Kidney epithelial cell (primary cell): ENCODE data around the gene HNRNPH2. TPM values are rescaled to one million over a fixed set of nuclear protein-coding genes. Genes with fewer than 3 reads are reported as not detected.

Source experiments
- DNase-seq: peaks from one replicate; pipeline ENCODE4 v3.0.0-alpha.2; 2010; ENCODE audit warnings: low read depth
- H3K27me3 ChIP-seq: 2 replicates; pipeline ENCODE4 v1.6.0; 2011; ENCODE audit warnings: low read length; ENCODE audit not compliant: control insufficient read depth, insufficient read depth
- H3K36me3 ChIP-seq: 2 replicates; pipeline ENCODE4 v1.5.1; 2011; ENCODE audit warnings: low read length; ENCODE audit not compliant: control insufficient read depth, insufficient read depth
- H3K4me3 ChIP-seq: 2 replicates; pipeline ENCODE4 v1.5.1; 2011; ENCODE audit warnings: low read depth, mild to moderate bottlenecking, control low read depth, low read length
- total RNA-seq: library from RNA; depleted of rRNA; stranded (reverse); fragments of >200 nt; gene quantifications from 2 replicates; pipeline ENCODE4 v1.2.3, GENCODE V29; 2015
- TF ChIP-seq, protein P1 (sequence below): IDR thresholded peaks from 2 replicates; pipeline ENCODE4 v1.5.1; 2011; ENCODE audit warnings: mild to moderate bottlenecking, moderate library complexity, low read length, control low read depth, inconsistent platforms; ENCODE audit not compliant: insufficient read depth, poor library complexity, severe bottlenecking

The HNRNPH2 gene
- total RNA-seq, 1 donor from 2014 or later: 51.1 TPM

DNA sequence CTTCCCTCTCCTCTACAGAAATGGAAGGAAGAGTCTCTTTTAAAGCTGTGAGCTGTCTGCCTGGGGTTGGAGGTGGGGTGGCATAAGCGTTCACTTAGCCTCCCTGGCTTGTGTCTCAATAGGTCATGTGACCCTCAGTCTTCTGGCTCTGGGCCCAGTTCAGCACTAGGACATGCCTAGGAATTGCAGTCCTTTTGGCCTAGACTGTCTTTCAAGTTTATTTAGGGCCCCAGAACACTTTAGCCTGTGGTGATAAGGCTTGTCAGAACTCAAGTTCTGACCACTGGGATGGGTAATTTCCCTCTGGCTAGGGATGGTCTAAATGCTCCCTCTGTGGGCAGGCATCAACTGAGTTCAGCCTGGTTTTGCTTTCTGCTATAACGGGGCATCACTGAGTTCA is 42.9 kb downstream of the HNRNPH2 start:
- H3K27me3 ChIP-seq: no peaks in the 10 kb centered on the region
- H3K36me3 ChIP-seq: no peaks in the 10 kb centered on the region
- DNase-seq: no peak
- H3K4me3 ChIP-seq: no peak overlapping the region
- TF ChIP-seq, protein P1, sequence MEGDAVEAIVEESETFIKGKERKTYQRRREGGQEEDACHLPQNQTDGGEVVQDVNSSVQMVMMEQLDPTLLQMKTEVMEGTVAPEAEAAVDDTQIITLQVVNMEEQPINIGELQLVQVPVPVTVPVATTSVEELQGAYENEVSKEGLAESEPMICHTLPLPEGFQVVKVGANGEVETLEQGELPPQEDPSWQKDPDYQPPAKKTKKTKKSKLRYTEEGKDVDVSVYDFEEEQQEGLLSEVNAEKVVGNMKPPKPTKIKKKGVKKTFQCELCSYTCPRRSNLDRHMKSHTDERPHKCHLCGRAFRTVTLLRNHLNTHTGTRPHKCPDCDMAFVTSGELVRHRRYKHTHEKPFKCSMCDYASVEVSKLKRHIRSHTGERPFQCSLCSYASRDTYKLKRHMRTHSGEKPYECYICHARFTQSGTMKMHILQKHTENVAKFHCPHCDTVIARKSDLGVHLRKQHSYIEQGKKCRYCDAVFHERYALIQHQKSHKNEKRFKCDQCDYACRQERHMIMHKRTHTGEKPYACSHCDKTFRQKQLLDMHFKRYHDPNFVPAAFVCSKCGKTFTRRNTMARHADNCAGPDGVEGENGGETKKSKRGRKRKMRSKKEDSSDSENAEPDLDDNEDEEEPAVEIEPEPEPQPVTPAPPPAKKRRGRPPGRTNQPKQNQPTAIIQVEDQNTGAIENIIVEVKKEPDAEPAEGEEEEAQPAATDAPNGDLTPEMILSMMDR: no peak

DNA sequence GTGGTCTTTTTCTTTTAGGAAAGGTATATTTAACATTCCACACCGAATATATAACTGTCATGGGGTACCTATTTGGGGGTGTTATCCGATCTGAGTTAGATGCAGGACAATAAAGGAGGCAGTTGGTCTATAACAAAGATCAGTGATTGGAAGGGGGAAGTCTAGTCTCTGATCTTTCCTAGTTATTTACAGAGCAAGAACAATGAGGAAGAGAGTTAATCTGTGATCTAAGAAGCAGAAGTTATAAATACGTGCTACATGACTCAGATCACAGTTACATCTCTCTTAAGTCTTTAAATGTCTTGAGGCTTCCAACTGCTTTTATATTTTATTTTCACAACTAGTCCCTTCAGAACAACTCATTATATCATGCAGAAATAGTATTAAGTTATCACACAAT is 44.0 kb downstream of the HNRNPH2 start:
- DNase-seq: no peak
- Histone ChIP-seq H3K36me3 (no peaks in the 10 kb centered on the region), H3K4me3 (no peak overlapping the region), H3K27me3 (no peaks in the 10 kb centered on the region)
- TF ChIP-seq, protein P1: no peak

DNA sequence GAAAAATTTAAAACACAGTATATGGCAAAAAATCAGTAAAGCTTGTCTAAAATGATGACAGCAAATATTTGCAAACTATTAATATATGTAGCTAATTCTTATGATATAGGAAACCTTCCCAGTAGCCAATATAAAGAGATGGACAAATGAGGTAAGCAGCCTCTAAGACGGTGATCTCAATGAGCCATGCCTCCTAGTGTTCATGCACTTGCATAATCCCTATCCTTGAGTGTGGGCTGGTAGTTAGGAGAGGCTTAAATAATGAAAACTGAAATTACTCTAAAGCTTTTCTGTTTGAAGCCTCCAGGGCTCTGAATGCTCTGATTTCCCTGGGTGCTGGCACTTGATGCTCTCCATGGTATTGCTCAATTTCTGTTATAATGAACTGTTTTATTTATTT is 52.6 kb downstream of the HNRNPH2 start:
- H3K27me3 ChIP-seq: no peaks in the 10 kb centered on the region
- TF ChIP-seq, protein P1: no peak
- no peaks in the 10 kb centered on the region for H3K36me3 ChIP-seq
- H3K4me3 ChIP-seq: no peak overlapping the region
- no peak for DNase-seq

DNA sequence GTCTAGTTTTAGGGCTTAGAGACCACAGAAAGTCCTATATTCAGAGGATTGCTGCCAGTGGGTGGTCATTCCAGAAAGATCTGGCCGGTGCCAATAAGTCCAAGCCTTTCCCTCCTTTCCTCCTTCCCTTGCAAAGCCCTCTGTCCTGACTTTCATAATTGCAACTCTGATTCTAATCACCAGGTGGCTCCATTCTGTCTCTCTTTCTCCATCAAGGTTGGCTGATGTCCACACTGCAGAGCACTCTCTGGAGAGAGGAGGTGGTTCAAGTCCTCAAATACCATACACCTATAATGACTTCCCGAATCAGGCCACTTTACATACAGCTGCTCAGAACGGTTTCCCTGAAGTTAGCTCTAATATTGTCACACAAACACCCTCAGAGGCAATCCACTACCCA is 54.9 kb downstream of the HNRNPH2 start:
- no peak for DNase-seq
- H3K27me3 ChIP-seq: no peaks in the 10 kb centered on the region
- no peak overlapping the region for H3K4me3 ChIP-seq
- TF ChIP-seq, protein P1: peak; percentile 7
- H3K36me3 ChIP-seq: no peaks in the 10 kb centered on the region

Other genes starting within 250 kb of the HNRNPH2 start
- 0.33 and 0.55 TPM in 2 replicates for gene DRP2, start 188.4 kb upstream of the HNRNPH2 start, total RNA-seq
- gene TAF7L, start 116.9 kb upstream of the HNRNPH2 start, total RNA-seq: 0.27 and 0.33 TPM in 2 replicates
- 11.7 and 11.8 TPM in 2 replicates for gene TIMM8A, start 59.5 kb upstream of the HNRNPH2 start, total RNA-seq
- not detected in 2 replicates for gene BTK, start 22.0 kb upstream of the HNRNPH2 start, total RNA-seq
- gene RPL36A, start 17.2 kb upstream of the HNRNPH2 start, total RNA-seq: 1,018 and 3,844 TPM in 2 replicates
- 24.4 and 39.6 TPM in 2 replicates for gene GLA, start 297 bp upstream of the HNRNPH2 start, total RNA-seq
- 1.8 and 2.4 TPM in 2 replicates for gene ARMCX4, start 77.2 kb downstream of the HNRNPH2 start, total RNA-seq
- gene ARMCX1, start 142.3 kb downstream of the HNRNPH2 start, total RNA-seq: 16.6 and 18.3 TPM in 2 replicates
- 34.4 and 36.8 TPM in 2 replicates for gene ARMCX6, start 209.8 kb downstream of the HNRNPH2 start, total RNA-seq
- gene ARMCX3, start 214.9 kb downstream of the HNRNPH2 start, total RNA-seq: 50.2 and 58.0 TPM in 2 replicates